Adrenal gland (tissue), 5 donors: Measurements from ENCODE around the gene B3GALT6.

Experiments used
- POLR2A ChIP-seq, 2 donors: fragments of 450-650 bp; IDR thresholded peaks; one replicate each; pipeline ENCODE4 v1.6.1; 2017; ENCODE audit warnings: antibody characterized with exemption in 2 of 2, mild to moderate bottlenecking in 2 of 2, moderate library complexity in 1 of 2
- TF ChIP-seq, protein P1 (sequence below), 6 experiments: fragments of 450-650 bp in 4 of 6; fragments of 200-600 bp in 2 of 6; sonication (generic) in 1 of 6; IDR thresholded peaks; 1 replicate in 5 of 6; 2 replicates in 1 of 6; pipeline versions ENCODE4 v1.5.1 to v1.8.0; 2016 to 2021; ENCODE audit warnings: antibody characterized with exemption in 6 of 6, mild to moderate bottlenecking in 2 of 6, moderate library complexity in 1 of 6
- donor health status: DM: no; HTN: no; CAD: no.

DNA sequence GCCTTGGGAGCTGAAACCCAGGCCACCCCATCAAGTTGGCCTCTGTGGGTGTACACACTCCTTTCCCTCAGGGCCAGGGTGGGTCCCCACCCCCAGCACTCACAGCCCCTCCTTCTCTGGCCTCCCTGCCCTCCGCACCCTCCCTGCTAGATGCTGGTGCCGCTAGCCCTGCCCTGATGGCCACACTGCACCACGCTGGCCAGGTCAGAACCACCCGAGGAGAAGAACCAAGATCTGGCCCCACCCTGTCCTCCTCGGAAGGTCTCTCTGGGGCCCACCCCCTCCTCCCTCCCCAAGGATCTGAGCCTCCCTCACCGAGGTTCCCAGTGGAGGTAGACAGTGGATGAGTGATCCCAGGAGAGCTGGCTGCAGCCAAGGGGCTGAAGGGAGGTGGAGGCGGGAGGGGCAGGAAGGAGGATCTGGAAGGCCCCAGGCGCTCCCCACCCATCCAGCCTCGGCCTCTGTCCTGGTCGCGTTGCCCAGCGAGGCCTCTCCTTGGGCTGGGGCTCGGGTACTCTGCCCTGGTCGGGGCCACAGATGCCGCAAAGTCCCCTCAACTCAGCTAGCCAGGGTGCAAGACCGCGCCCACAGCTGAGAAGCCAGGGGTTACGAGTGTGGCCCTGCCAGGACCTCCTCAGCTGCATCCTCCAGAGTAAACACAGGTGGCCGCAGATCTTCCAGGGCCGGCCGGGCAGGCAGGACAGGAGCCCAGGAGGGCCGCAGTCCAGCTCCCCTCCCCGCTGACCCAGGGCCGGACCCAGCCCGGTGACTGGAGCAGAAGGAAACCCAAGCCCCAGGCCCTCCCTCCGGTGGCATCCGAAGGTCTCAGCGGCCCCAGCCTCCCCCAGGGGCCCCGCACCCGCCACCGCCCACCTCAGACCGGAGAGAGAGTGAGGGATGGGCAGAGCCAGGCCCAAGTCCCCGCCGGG is 5.2 kb downstream of the B3GALT6 start:
- TF ChIP-seq, protein P1, sequence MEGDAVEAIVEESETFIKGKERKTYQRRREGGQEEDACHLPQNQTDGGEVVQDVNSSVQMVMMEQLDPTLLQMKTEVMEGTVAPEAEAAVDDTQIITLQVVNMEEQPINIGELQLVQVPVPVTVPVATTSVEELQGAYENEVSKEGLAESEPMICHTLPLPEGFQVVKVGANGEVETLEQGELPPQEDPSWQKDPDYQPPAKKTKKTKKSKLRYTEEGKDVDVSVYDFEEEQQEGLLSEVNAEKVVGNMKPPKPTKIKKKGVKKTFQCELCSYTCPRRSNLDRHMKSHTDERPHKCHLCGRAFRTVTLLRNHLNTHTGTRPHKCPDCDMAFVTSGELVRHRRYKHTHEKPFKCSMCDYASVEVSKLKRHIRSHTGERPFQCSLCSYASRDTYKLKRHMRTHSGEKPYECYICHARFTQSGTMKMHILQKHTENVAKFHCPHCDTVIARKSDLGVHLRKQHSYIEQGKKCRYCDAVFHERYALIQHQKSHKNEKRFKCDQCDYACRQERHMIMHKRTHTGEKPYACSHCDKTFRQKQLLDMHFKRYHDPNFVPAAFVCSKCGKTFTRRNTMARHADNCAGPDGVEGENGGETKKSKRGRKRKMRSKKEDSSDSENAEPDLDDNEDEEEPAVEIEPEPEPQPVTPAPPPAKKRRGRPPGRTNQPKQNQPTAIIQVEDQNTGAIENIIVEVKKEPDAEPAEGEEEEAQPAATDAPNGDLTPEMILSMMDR (IDR thresholded peaks at IDR 0.05): no peak
- TF ChIP-seq POLR2A (IDR thresholded peaks at IDR 0.05): no peak
